ENCODE measurements around the gene ABLIM2.

The ABLIM2 gene

DNA sequence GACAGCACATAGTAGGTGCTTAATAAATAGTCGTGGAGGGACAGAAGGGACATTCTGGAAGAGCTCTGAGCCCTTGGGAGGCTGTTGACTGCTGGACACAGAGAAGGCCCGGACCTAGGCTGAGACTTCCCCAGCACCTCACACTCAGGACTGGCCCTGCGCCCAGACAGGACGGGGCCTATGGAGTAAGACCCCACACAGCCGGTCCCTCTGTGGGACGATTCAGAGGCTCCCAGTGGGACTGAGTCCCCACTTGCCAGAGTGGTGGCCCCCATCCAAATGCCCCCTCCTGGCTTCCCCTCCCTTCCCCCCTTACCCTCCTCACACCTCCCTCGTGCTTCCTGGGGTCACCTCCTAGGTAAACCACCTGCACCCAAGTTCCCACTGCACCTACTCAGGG lies 8.9 kb downstream of the ABLIM2 start:
- no peaks in the 10 kb centered on the region for H3K4me1 ChIP-seq (ENCODE audit: low read length)
- DNase-seq = no peak
- H2AFZ ChIP-seq (ENCODE audit: low read length) = no peak overlapping the region
- no peak overlapping the region for H3K4me3 ChIP-seq (ENCODE audit: low read length)
- H3K27me3 ChIP-seq (replicated peaks; ENCODE audit: insufficient read depth, low read length) = peaks cover 94% of the 10 kb centered on the region
- H3K9me3 ChIP-seq (replicated peaks; ENCODE audit: insufficient read depth, low read length) = no peaks in the 10 kb centered on the region
- no peak overlapping the region for H3K4me2 ChIP-seq (ENCODE audit: low read depth, low read length)
- H3K27ac ChIP-seq (ENCODE audit: low read length) = no peak overlapping the region
- no peaks in the 10 kb centered on the region for H3K9me2 ChIP-seq (replicated peaks; ENCODE audit: insufficient read depth, low read length)
- H3K36me3 ChIP-seq (replicated peaks; ENCODE audit: insufficient read depth, low read length) = no peaks in the 10 kb centered on the region
- H3K9ac ChIP-seq (ENCODE audit: low read length) = no peak overlapping the region
- no peaks in the 10 kb centered on the region for H3F3A ChIP-seq (ENCODE audit: insufficient read depth, low read length)
- TF ChIP-seq EZH2 (optimal IDR thresholded peaks at IDR 0.05; ENCODE audit: low read depth, low read length) (no peak), EZH2phosphoT487 (IDR thresholded peaks at IDR 0.05; ENCODE audit: low read length) (no peak)
- TF ChIP-seq, protein P1, sequence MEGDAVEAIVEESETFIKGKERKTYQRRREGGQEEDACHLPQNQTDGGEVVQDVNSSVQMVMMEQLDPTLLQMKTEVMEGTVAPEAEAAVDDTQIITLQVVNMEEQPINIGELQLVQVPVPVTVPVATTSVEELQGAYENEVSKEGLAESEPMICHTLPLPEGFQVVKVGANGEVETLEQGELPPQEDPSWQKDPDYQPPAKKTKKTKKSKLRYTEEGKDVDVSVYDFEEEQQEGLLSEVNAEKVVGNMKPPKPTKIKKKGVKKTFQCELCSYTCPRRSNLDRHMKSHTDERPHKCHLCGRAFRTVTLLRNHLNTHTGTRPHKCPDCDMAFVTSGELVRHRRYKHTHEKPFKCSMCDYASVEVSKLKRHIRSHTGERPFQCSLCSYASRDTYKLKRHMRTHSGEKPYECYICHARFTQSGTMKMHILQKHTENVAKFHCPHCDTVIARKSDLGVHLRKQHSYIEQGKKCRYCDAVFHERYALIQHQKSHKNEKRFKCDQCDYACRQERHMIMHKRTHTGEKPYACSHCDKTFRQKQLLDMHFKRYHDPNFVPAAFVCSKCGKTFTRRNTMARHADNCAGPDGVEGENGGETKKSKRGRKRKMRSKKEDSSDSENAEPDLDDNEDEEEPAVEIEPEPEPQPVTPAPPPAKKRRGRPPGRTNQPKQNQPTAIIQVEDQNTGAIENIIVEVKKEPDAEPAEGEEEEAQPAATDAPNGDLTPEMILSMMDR (IDR thresholded peaks at IDR 0.05; ENCODE audit: low read length) = no peak
- no peaks in the 10 kb centered on the region for H4K20me1 ChIP-seq (ENCODE audit: insufficient read depth, low read length)
- no peaks in the 10 kb centered on the region for H3K79me2 ChIP-seq (ENCODE audit: low read length)

- Histone ChIP-seq H3K9ac (ENCODE audit: low read length) (no peak overlapping the region), H3K27me3 (replicated peaks; ENCODE audit: insufficient read depth, low read length) (peaks cover 98% of the 10 kb centered on the region), H3K4me2 (ENCODE audit: low read depth, low read length) (no peak overlapping the region)
These were observed 9.7 kb downstream of the ABLIM2 start for GRCh38 chr4:8148785-8149435.

GRCh38 chr4:8148159-8148558 lies 10.5 kb downstream of the ABLIM2 start:
- Histone ChIP-seq H4K20me1 (ENCODE audit: insufficient read depth, low read length) (no peaks in the 10 kb centered on the region), H3K4me2 (ENCODE audit: low read depth, low read length) (no peak overlapping the region), H3K9me2 (replicated peaks; ENCODE audit: insufficient read depth, low read length) (no peaks in the 10 kb centered on the region), H3K4me3 (ENCODE audit: low read length) (no peak overlapping the region), H3K27me3 (replicated peaks; ENCODE audit: insufficient read depth, low read length) (peaks cover 99% of the 10 kb centered on the region), H3K27ac (ENCODE audit: low read length) (no peak overlapping the region), H3K9me3 (replicated peaks; ENCODE audit: insufficient read depth, low read length) (no peaks in the 10 kb centered on the region), H3F3A (ENCODE audit: insufficient read depth, low read length) (no peaks in the 10 kb centered on the region), H2AFZ (ENCODE audit: low read length) (no peak overlapping the region), H3K79me2 (ENCODE audit: low read length) (no peaks in the 10 kb centered on the region), H3K9ac (ENCODE audit: low read length) (no peak overlapping the region), H3K36me3 (replicated peaks; ENCODE audit: insufficient read depth, low read length) (no peaks in the 10 kb centered on the region), H3K4me1 (ENCODE audit: low read length) (no peaks in the 10 kb centered on the region)
- TF ChIP-seq EZH2 (optimal IDR thresholded peaks at IDR 0.05; ENCODE audit: low read depth, low read length) (no peak), EZH2phosphoT487 (IDR thresholded peaks at IDR 0.05; ENCODE audit: low read length) (no peak)
- TF ChIP-seq, protein P1 (IDR thresholded peaks at IDR 0.05; ENCODE audit: low read length) = no peak
- no peak for DNase-seq

More at GRCh38 chr4:8148785-8149435, 9.7 kb downstream of the ABLIM2 start:
- no peak for DNase-seq
- no peaks in the 10 kb centered on the region for H3K9me2 ChIP-seq (replicated peaks; ENCODE audit: insufficient read depth, low read length)
- H3K36me3 ChIP-seq (replicated peaks; ENCODE audit: insufficient read depth, low read length) = no peaks in the 10 kb centered on the region
- TF ChIP-seq, protein P1 (IDR thresholded peaks at IDR 0.05; ENCODE audit: low read length) = no peak
- no peak for TF ChIP-seq EZH2 (optimal IDR thresholded peaks at IDR 0.05; ENCODE audit: low read depth, low read length)
- no peak for TF ChIP-seq EZH2phosphoT487 (IDR thresholded peaks at IDR 0.05; ENCODE audit: low read length)
- H3K27ac ChIP-seq (ENCODE audit: low read length) = no peak overlapping the region
- H3F3A ChIP-seq (ENCODE audit: insufficient read depth, low read length) = no peaks in the 10 kb centered on the region
- no peaks in the 10 kb centered on the region for H4K20me1 ChIP-seq (ENCODE audit: insufficient read depth, low read length)
- no peaks in the 10 kb centered on the region for H3K9me3 ChIP-seq (replicated peaks; ENCODE audit: insufficient read depth, low read length)
- no peaks in the 10 kb centered on the region for H3K4me1 ChIP-seq (ENCODE audit: low read length)
- no peak overlapping the region for H2AFZ ChIP-seq (ENCODE audit: low read length)
- no peaks in the 10 kb centered on the region for H3K79me2 ChIP-seq (ENCODE audit: low read length)
- no peak overlapping the region for H3K4me3 ChIP-seq (ENCODE audit: low read length)
